Measurements from ENCODE around the gene TP73. TPM values are rescaled to one million over a fixed set of nuclear protein-coding genes. Genes with fewer than 3 reads are reported as not detected.

The TP73 gene
- total RNA-seq, 2 experiments from 2014 or later, result not detected

GRCh38 chr1:3638676-3639075, 13.6 kb upstream of the TP73 start:
- DNase-seq (no peak), ATAC-seq (ENCODE audit: poor library complexity) (no peak)
- H3K27ac ChIP-seq (ENCODE audit: low read depth in 1 of 2, low read length in 2 of 2), result no peak overlapping the region
- H3K27me3 Mint-ChIP-seq, result no peaks in the 10 kb centered on the region
- peaks cover 63% of the 10 kb centered on the region for H3K36me3 ChIP-seq (ENCODE audit: insufficient read depth, low read length)
- no peak overlapping the region for H3K27ac Mint-ChIP-seq
- POLR2A ChIA-PET, result no interaction called here
- CTCF ChIA-PET, result no interaction called here
- TF ChIP-seq CTCF (IDR thresholded peaks at IDR 0.05), result no peak
- H3K9me3 Mint-ChIP-seq, result no peaks in the 10 kb centered on the region
- no peaks in the 10 kb centered on the region for H3K4me1 ChIP-seq (ENCODE audit: insufficient read depth, low read length)
- H3K36me3 Mint-ChIP-seq (ENCODE audit: low read depth), result peaks cover 62% of the 10 kb centered on the region
- H3K4me1 Mint-ChIP-seq (ENCODE audit: low read depth), result no peaks in the 10 kb centered on the region
- intact Hi-C loops (cut with DNase I, micrococcal nuclease), result no loop called here
- no peak overlapping the region for H3K4me3 ChIP-seq (ENCODE audit: low read length)
- H3K9me3 ChIP-seq (ENCODE audit: control insufficient read depth in 1 of 2, insufficient read depth in 1 of 2, low read length in 2 of 2), result no peaks in the 10 kb centered on the region
- no peaks in the 10 kb centered on the region for H3K27me3 ChIP-seq (ENCODE audit: control insufficient read depth in 1 of 2, insufficient read depth in 2 of 2, low read length in 2 of 2)
- no peak overlapping the region for H3K4me3 Mint-ChIP-seq

DNA sequence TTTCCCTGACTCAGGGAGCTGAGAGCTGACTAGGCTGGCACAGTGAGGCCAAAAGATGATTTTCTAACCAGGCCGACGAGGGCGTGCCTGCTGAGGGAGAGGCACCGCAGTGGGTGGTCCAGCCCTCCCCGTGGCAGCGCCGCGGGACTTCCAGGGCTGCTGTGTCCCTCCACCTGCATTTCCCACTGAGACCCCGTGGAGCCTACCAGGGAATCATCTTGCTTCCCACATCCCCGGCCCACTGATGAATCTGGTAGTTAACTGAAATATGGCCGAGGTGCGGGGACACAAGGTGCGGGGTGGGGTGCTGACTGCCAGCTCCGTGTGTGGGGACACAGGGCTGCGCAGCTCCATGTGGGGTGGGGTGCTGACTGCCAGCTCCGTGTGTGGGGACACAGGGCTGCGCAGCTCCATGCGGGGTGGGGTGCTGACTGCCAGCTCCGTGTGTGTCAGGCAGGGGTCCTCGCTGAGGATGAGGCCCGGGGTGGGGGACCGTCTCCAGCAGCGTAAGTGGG, 12.9 kb upstream of the TP73 start:
- TF ChIP-seq CTCF (IDR thresholded peaks at IDR 0.05), result no peak
- intact Hi-C loops (cut with DNase I, micrococcal nuclease), result no loop called here
- Histone ChIP-seq H3K36me3 (ENCODE audit: insufficient read depth, low read length) (peaks cover 58% of the 10 kb centered on the region), H3K9me3 (ENCODE audit: control insufficient read depth in 1 of 2, insufficient read depth in 1 of 2, low read length in 2 of 2) (no peaks in the 10 kb centered on the region), H3K4me3 (ENCODE audit: low read length) (no peak overlapping the region), H3K27ac (ENCODE audit: low read depth in 1 of 2, low read length in 2 of 2) (no peak overlapping the region), H3K4me1 (ENCODE audit: insufficient read depth, low read length) (no peaks in the 10 kb centered on the region), H3K27me3 (ENCODE audit: control insufficient read depth in 1 of 2, insufficient read depth in 2 of 2, low read length in 2 of 2) (no peaks in the 10 kb centered on the region)
- Mint-ChIP-seq H3K27ac (no peak overlapping the region), H3K4me3 (no peak overlapping the region), H3K27me3 (no peaks in the 10 kb centered on the region), H3K9me3 (no peaks in the 10 kb centered on the region), H3K4me1 (ENCODE audit: low read depth) (no peaks in the 10 kb centered on the region), H3K36me3 (ENCODE audit: low read depth) (peaks cover 61% of the 10 kb centered on the region)
- DNase-seq (no peak), ATAC-seq (ENCODE audit: poor library complexity) (no peak)
- POLR2A ChIA-PET, result no interaction called here
- CTCF ChIA-PET, result interaction anchor here (1.1 kb wide), 1 partner anchor 20 kb away, joined by 4 read pairs; no protein-coding TSS in a partner anchor

- POLR2A ChIA-PET, result no interaction called here
- no peaks in the 10 kb centered on the region for H3K27me3 ChIP-seq (ENCODE audit: control insufficient read depth in 1 of 2, insufficient read depth in 2 of 2, low read length in 2 of 2)
- no peaks in the 10 kb centered on the region for H3K4me1 Mint-ChIP-seq (ENCODE audit: low read depth)
- intact Hi-C loops (cut with DNase I, micrococcal nuclease), result no loop called here
- no peaks in the 10 kb centered on the region for H3K9me3 Mint-ChIP-seq
- DNase-seq (no peak), ATAC-seq (ENCODE audit: poor library complexity) (no peak)
- H3K27me3 Mint-ChIP-seq, result no peaks in the 10 kb centered on the region
- H3K36me3 Mint-ChIP-seq (ENCODE audit: low read depth), result peaks cover 60% of the 10 kb centered on the region
- H3K27ac Mint-ChIP-seq, result no peak overlapping the region
- H3K36me3 ChIP-seq (ENCODE audit: insufficient read depth, low read length), result peaks cover 57% of the 10 kb centered on the region
- CTCF ChIA-PET, result interaction anchor here (1.1 kb wide), 1 partner anchor 21 kb away, joined by 4 read pairs; no protein-coding TSS in a partner anchor
- H3K4me3 ChIP-seq (ENCODE audit: low read length), result no peak overlapping the region
- H3K4me1 ChIP-seq (ENCODE audit: insufficient read depth, low read length), result no peaks in the 10 kb centered on the region
- H3K9me3 ChIP-seq (ENCODE audit: control insufficient read depth in 1 of 2, insufficient read depth in 1 of 2, low read length in 2 of 2), result no peaks in the 10 kb centered on the region
- no peak overlapping the region for H3K27ac ChIP-seq (ENCODE audit: low read depth in 1 of 2, low read length in 2 of 2)
- TF ChIP-seq CTCF (IDR thresholded peaks at IDR 0.05), result no peak
- H3K4me3 Mint-ChIP-seq, result no peak overlapping the region
These were observed 12.0 kb upstream of the TP73 start for GRCh38 chr1:3640121-3640837.
